Kidney epithelial cell (primary cell): Measurements from ENCODE around the gene BIRC5. TPM values are rescaled to one million over a fixed set of nuclear protein-coding genes. Genes with fewer than 3 reads are reported as not detected.

Experiments used
- DNase-seq: peaks from one replicate; pipeline ENCODE4 v3.0.0-alpha.2; 2010; ENCODE audit warnings: low read depth
- H3K27me3 ChIP-seq: 2 replicates; pipeline ENCODE4 v1.6.0; 2011; ENCODE audit warnings: low read length; ENCODE audit not compliant: control insufficient read depth, insufficient read depth
- H3K36me3 ChIP-seq: 2 replicates; pipeline ENCODE4 v1.5.1; 2011; ENCODE audit warnings: low read length; ENCODE audit not compliant: control insufficient read depth, insufficient read depth
- H3K4me3 ChIP-seq: 2 replicates; pipeline ENCODE4 v1.5.1; 2011; ENCODE audit warnings: low read depth, mild to moderate bottlenecking, control low read depth, low read length
- total RNA-seq: library from RNA; depleted of rRNA; stranded (reverse); fragments of >200 nt; gene quantifications from 2 replicates; pipeline ENCODE4 v1.2.3, GENCODE V29; 2015
- TF ChIP-seq, protein P1 (sequence below): IDR thresholded peaks from 2 replicates; pipeline ENCODE4 v1.5.1; 2011; ENCODE audit warnings: mild to moderate bottlenecking, moderate library complexity, low read length, control low read depth, inconsistent platforms; ENCODE audit not compliant: insufficient read depth, poor library complexity, severe bottlenecking

The BIRC5 gene
- total RNA-seq, 1 donor from 2014 or later, result 7.2 TPM

- Histone ChIP-seq H3K4me3 (no peak overlapping the region), H3K36me3 (no peaks in the 10 kb centered on the region), H3K27me3 (peaks cover 28% of the 10 kb centered on the region)
- DNase-seq, result no peak
- TF ChIP-seq, protein P1, sequence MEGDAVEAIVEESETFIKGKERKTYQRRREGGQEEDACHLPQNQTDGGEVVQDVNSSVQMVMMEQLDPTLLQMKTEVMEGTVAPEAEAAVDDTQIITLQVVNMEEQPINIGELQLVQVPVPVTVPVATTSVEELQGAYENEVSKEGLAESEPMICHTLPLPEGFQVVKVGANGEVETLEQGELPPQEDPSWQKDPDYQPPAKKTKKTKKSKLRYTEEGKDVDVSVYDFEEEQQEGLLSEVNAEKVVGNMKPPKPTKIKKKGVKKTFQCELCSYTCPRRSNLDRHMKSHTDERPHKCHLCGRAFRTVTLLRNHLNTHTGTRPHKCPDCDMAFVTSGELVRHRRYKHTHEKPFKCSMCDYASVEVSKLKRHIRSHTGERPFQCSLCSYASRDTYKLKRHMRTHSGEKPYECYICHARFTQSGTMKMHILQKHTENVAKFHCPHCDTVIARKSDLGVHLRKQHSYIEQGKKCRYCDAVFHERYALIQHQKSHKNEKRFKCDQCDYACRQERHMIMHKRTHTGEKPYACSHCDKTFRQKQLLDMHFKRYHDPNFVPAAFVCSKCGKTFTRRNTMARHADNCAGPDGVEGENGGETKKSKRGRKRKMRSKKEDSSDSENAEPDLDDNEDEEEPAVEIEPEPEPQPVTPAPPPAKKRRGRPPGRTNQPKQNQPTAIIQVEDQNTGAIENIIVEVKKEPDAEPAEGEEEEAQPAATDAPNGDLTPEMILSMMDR, result no peak
These were observed 14.1 kb downstream of the BIRC5 start for GRCh38 chr17:78228176-78228575.

DNA sequence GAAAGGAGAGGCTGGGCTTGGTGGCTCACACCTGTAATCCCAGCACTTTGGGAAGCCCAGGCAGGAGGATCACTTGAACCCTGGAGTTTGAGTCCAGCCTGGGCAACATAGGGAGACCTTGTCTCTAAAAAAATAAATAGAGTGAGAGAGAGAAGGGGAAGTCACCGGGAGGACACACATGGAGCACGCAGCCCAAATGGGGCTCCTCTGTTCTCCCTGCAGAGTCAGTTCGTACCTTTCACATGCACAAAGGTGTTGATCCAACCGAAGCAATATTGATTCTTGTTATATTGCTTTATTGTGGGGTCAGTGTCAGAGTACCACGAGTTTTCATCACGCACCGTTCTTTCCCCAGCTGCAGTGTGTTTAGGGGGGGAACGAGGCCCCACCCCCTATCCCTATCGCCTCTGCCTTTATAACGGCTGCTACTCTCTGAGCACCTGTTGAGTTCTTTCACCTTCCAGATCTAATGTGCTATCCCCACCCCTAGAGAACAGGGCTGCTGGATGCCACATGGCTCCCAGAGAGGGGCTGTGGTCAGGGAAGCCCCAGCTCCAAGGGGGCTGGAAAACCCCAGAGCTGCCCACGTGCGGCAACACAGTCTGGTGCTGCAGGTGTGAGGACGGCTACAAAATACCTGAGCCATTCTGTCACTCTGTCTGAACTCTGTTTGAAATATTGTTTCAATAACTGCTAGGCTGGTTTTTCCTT lies 16.4 kb downstream of the BIRC5 start:
- H3K36me3 ChIP-seq, result no peaks in the 10 kb centered on the region
- no peak overlapping the region for H3K4me3 ChIP-seq
- no peak for DNase-seq
- TF ChIP-seq, protein P1, result no peak
- peaks cover 28% of the 10 kb centered on the region for H3K27me3 ChIP-seq

- no peak for DNase-seq
- Histone ChIP-seq H3K4me3 (no peak within 1 kb of the TSS), H3K27me3 (peaks cover 28% of the 10 kb centered on the region), H3K36me3 (no peaks in the 10 kb centered on the region)
- TF ChIP-seq, protein P1, result no peak
These were observed 17.2 kb downstream of the BIRC5 start, which contains the start of gene TMEM235 for GRCh38 chr17:78230996-78231935. Gene TMEM235 (plus strand): TSS chr17:78231631. CDS start chr17:78232024, 393 bp downstream.

GRCh38 chr17:78231991-78232858 lies 18.2 kb downstream of the BIRC5 start:
- Histone ChIP-seq H3K27me3 (peaks cover 28% of the 10 kb centered on the region), H3K36me3 (no peaks in the 10 kb centered on the region), H3K4me3 (no peak overlapping the region)
- no peak for DNase-seq
- TF ChIP-seq, protein P1, result no peak

GRCh38 chr17:78232859-78233173 lies 18.8 kb downstream of the BIRC5 start:
- peaks cover 28% of the 10 kb centered on the region for H3K27me3 ChIP-seq
- DNase-seq, result no peak

More at GRCh38 chr17:78232859-78233173, 18.8 kb downstream of the BIRC5 start:
- Histone ChIP-seq H3K4me3 (no peak overlapping the region), H3K36me3 (no peaks in the 10 kb centered on the region)
- TF ChIP-seq, protein P1, result no peak
